Neural cell (in vitro differentiated cells): ENCODE data around the gene NYAP2.

Experiments
- CTCF ChIP-seq: fragments of 450-650 bp; IDR thresholded peaks from 2 replicates; pipeline ENCODE4 v1.5.1; 2014; ENCODE audit warnings: antibody characterized with exemption, mild to moderate bottlenecking, moderate library complexity; ENCODE audit not compliant: poor library complexity, severe bottlenecking
- EP300 ChIP-seq: fragments of 450-650 bp; conservative IDR thresholded peaks from 2 replicates; pipeline ENCODE4 v1.6.1; 2014; ENCODE audit warnings: antibody characterized with exemption, mild to moderate bottlenecking, moderate library complexity; ENCODE audit not compliant: poor library complexity, severe bottlenecking
- EZH2 ChIP-seq: fragments of 200-600, 300-800 bp; shearing (Covaris generic), sonication (generic); IDR thresholded peaks from 2 replicates; pipeline ENCODE4 v1.6.1; 2014; ENCODE audit warnings: antibody characterized with exemption, low read length, borderline replicate concordance, mild to moderate bottlenecking; ENCODE audit not compliant: insufficient read depth, poor library complexity, severe bottlenecking
- MXI1 ChIP-seq: fragments of 450-650 bp; conservative IDR thresholded peaks from 2 replicates; pipeline ENCODE4 v1.6.1; 2014; ENCODE audit warnings: antibody characterized with exemption, mild to moderate bottlenecking; ENCODE audit not compliant: poor library complexity, severe bottlenecking
- POLR2AphosphoS5 ChIP-seq: IDR thresholded peaks from 2 replicates; pipeline ENCODE4 v1.6.1; 2012
- RAD21 ChIP-seq: fragments of 450-650 bp; conservative IDR thresholded peaks from 2 replicates; pipeline ENCODE4 v1.6.1; 2014; ENCODE audit warnings: antibody characterized with exemption, mild to moderate bottlenecking, moderate library complexity
- TAF1 ChIP-seq: IDR thresholded peaks from 2 replicates; pipeline ENCODE4 v1.6.1; 2012; ENCODE audit warnings: low read depth
- TF ChIP-seq, protein P1 (sequence below): IDR thresholded peaks from 2 replicates; pipeline ENCODE4 v1.6.1; 2012; ENCODE audit warnings: borderline replicate concordance

- TF ChIP-seq CTCF (no peak), POLR2AphosphoS5 (no peak), EP300 (no peak), EZH2 (no peak), TAF1 (no peak), MXI1 (no peak), RAD21 (no peak)
- TF ChIP-seq, protein P1, sequence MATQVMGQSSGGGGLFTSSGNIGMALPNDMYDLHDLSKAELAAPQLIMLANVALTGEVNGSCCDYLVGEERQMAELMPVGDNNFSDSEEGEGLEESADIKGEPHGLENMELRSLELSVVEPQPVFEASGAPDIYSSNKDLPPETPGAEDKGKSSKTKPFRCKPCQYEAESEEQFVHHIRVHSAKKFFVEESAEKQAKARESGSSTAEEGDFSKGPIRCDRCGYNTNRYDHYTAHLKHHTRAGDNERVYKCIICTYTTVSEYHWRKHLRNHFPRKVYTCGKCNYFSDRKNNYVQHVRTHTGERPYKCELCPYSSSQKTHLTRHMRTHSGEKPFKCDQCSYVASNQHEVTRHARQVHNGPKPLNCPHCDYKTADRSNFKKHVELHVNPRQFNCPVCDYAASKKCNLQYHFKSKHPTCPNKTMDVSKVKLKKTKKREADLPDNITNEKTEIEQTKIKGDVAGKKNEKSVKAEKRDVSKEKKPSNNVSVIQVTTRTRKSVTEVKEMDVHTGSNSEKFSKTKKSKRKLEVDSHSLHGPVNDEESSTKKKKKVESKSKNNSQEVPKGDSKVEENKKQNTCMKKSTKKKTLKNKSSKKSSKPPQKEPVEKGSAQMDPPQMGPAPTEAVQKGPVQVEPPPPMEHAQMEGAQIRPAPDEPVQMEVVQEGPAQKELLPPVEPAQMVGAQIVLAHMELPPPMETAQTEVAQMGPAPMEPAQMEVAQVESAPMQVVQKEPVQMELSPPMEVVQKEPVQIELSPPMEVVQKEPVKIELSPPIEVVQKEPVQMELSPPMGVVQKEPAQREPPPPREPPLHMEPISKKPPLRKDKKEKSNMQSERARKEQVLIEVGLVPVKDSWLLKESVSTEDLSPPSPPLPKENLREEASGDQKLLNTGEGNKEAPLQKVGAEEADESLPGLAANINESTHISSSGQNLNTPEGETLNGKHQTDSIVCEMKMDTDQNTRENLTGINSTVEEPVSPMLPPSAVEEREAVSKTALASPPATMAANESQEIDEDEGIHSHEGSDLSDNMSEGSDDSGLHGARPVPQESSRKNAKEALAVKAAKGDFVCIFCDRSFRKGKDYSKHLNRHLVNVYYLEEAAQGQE = no peak
Measured at GRCh38 chr2:225434014-225434413, 34.5 kb downstream of the NYAP2 start.
